Neural progenitor cell (in vitro differentiated cells): ENCODE results near the gene MATK. TPM values are rescaled to one million over a fixed set of nuclear protein-coding genes. Genes with fewer than 3 reads are reported as not detected.
A peak's percentile ranks its signal among the peaks of the same experiment; 100 is the strongest.

Experiments used
- DNase-seq: peaks from one replicate; pipeline ENCODE4 v3.0.0-alpha.2; 2016; ENCODE audit warnings: low spot score
- H2AFZ ChIP-seq: fragments of 200-600 bp; sonication (generic); replicated peaks from 2 replicates; pipeline ENCODE4 v1.6.1; 2016; ENCODE audit warnings: antibody characterized with exemption
- H3F3A ChIP-seq: fragments of 200-600 bp; sonication (generic); 2 replicates; pipeline ENCODE4 v1.6.1; 2016; ENCODE audit warnings: antibody characterized with exemption, low read depth
- H3K27ac ChIP-seq: fragments of 200-600 bp; sonication (generic); 2 replicates; pipeline ENCODE4 v1.5.1; 2016; ENCODE audit warnings: mild to moderate bottlenecking
- H3K27me3 ChIP-seq: fragments of 200-600 bp; sonication (generic); 2 replicates; pipeline ENCODE4 v1.6.1; 2016; ENCODE audit warnings: mild to moderate bottlenecking, moderate library complexity
- H3K36me3 ChIP-seq: fragments of 200-600 bp; sonication (generic); 2 replicates; pipeline ENCODE4 v1.5.1; 2016
- H3K4me1 ChIP-seq: fragments of 200-600 bp; sonication (generic); 2 replicates; pipeline ENCODE4 v1.6.1; 2016; ENCODE audit warnings: mixed run types
- H3K4me2 ChIP-seq: fragments of 200-600 bp; sonication (generic); 2 replicates; pipeline ENCODE4 v1.6.1; 2016
- H3K4me3 ChIP-seq: fragments of 200-600 bp; sonication (generic); 2 replicates; pipeline ENCODE4 v1.5.1; 2016
- H3K79me2 ChIP-seq: fragments of 200-600 bp; sonication (generic); 2 replicates; pipeline ENCODE4 v1.6.1; 2016; ENCODE audit warnings: low read depth
- H3K9ac ChIP-seq: fragments of 200-600 bp; sonication (generic); 2 replicates; pipeline ENCODE4 v1.6.1; 2016
- H3K9me3 ChIP-seq: fragments of 200-600 bp; sonication (generic); 2 replicates; pipeline ENCODE4 v1.5.1; 2016; ENCODE audit warnings: low read depth
- H4K20me1 ChIP-seq: fragments of 200-600 bp; sonication (generic); 2 replicates; pipeline ENCODE4 v1.6.1; 2016; ENCODE audit warnings: low read depth
- H3K27ac Mint-ChIP-seq: 3 replicates; pipeline ENCODE4 v1.8.0; 2021; ENCODE audit warnings: mixed read lengths
- H3K27me3 Mint-ChIP-seq: 2 replicates; pipeline ENCODE4 v1.8.0; 2022; ENCODE audit warnings: low read depth, mild to moderate bottlenecking, inconsistent platforms, moderate library complexity, mixed read lengths; ENCODE audit not compliant: insufficient read depth
- H3K36me3 Mint-ChIP-seq: 3 replicates; pipeline ENCODE4 v1.8.0; 2021; ENCODE audit warnings: mixed read lengths
- H3K4me1 Mint-ChIP-seq: 3 replicates; pipeline ENCODE4 v1.8.0; 2021; ENCODE audit warnings: mixed read lengths
- H3K4me3 Mint-ChIP-seq: 3 replicates; pipeline ENCODE4 v1.8.0; 2021; ENCODE audit warnings: mild to moderate bottlenecking, moderate library complexity, mixed read lengths
- H3K9me3 Mint-ChIP-seq: 3 replicates; pipeline ENCODE4 v1.8.0; 2020; ENCODE audit warnings: mixed read lengths
- CTCF ChIP-seq: fragments of 200-600 bp; sonication (generic); IDR thresholded peaks from 2 replicates; pipeline ENCODE4 v1.5.1; 2017; ENCODE audit warnings: antibody characterized with exemption, mild to moderate bottlenecking
- EZH2 ChIP-seq: fragments of 200-600 bp; sonication (generic); IDR thresholded peaks from 2 replicates; pipeline ENCODE4 v1.6.1; 2017; ENCODE audit warnings: antibody characterized with exemption, mild to moderate bottlenecking, moderate library complexity
- EZH2phosphoT487 ChIP-seq: fragments of 200-600 bp; sonication (generic); IDR thresholded peaks from 2 replicates; pipeline ENCODE4 v1.6.1; 2017; ENCODE audit warnings: antibody characterized with exemption
- total RNA-seq: library from RNA; depleted of rRNA; stranded (reverse); fragments of >200 nt; gene quantifications from 2 replicates; pipeline ENCODE4 v1.2.3, GENCODE V29; 2015; ENCODE audit warnings: low replicate concordance

The MATK gene
- total RNA-seq, 1 donor from 2014 or later = 2.4 TPM

GRCh38 chr19:3783660-3784584, 2.3 kb downstream of the MATK start:
- Mint-ChIP-seq H3K36me3 (no peaks in the 10 kb centered on the region), H3K9me3 (peaks cover 18% of the 10 kb centered on the region), H3K27ac (no peak overlapping the region), H3K4me3 (no peak overlapping the region), H3K27me3 (peaks cover 38% of the 10 kb centered on the region), H3K4me1 (peaks cover 3% of the 10 kb centered on the region)
- no peak overlapping the region for H3K27ac ChIP-seq
- no peak overlapping the region for H2AFZ ChIP-seq
- no peaks in the 10 kb centered on the region for H3K36me3 ChIP-seq
- H3K9ac ChIP-seq = no peak overlapping the region
- no peaks in the 10 kb centered on the region for H3K79me2 ChIP-seq
- peaks cover 3% of the 10 kb centered on the region for H3F3A ChIP-seq
- TF ChIP-seq CTCF = peak; percentile 48
- no peak for TF ChIP-seq EZH2
- peaks cover 51% of the 10 kb centered on the region for H3K27me3 ChIP-seq
- no peaks in the 10 kb centered on the region for H3K9me3 ChIP-seq
- H3K4me2 ChIP-seq = no peak overlapping the region
- peaks cover 6% of the 10 kb centered on the region for H4K20me1 ChIP-seq
- H3K4me1 ChIP-seq = peaks cover 6% of the 10 kb centered on the region
- DNase-seq = peak; percentile 60
- H3K4me3 ChIP-seq = no peak overlapping the region

DNA sequence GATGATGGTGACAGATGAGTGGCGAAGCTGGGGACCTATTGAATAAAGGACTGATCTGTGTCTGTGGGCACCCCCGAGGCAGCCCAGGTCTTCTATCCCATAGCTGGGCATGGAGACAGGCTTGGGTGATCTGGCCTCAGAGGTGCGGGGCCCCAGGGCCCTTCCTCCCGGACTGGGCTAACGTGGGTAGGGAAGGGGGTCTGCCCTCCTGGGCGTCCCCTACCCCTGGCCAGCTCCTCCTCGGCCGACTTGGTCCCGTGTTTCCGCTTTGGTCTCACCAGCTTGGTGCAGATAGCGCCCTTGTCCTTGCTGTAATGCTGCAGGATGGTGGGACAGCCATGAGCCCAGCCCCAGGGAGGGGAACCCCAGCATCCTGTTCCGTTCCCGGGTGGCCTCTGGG, 3.3 kb downstream of the MATK start:
- peaks cover 18% of the 10 kb centered on the region for H3K9me3 Mint-ChIP-seq
- Histone ChIP-seq H3K79me2 (no peaks in the 10 kb centered on the region), H4K20me1 (peaks cover 6% of the 10 kb centered on the region), H3K9ac (no peak overlapping the region), H3F3A (no peaks in the 10 kb centered on the region), H3K4me3 (no peak overlapping the region), H3K27ac (no peak overlapping the region), H3K9me3 (no peaks in the 10 kb centered on the region), H2AFZ (no peak overlapping the region), H3K4me1 (peaks cover 6% of the 10 kb centered on the region), H3K4me2 (no peak overlapping the region), H3K27me3 (peaks cover 46% of the 10 kb centered on the region), H3K36me3 (no peaks in the 10 kb centered on the region)
- peaks cover 37% of the 10 kb centered on the region for H3K27me3 Mint-ChIP-seq
- H3K4me1 Mint-ChIP-seq = peaks cover 3% of the 10 kb centered on the region
- peak; percentile 1 for DNase-seq
- no peak overlapping the region for H3K27ac Mint-ChIP-seq
- no peak overlapping the region for H3K4me3 Mint-ChIP-seq
- TF ChIP-seq CTCF = no peak
- TF ChIP-seq EZH2phosphoT487 = no peak
- TF ChIP-seq EZH2 = no peak
- H3K36me3 Mint-ChIP-seq = no peaks in the 10 kb centered on the region

- no peaks in the 10 kb centered on the region for H3K9me3 ChIP-seq
- no peak overlapping the region for H2AFZ ChIP-seq
- peaks cover 34% of the 10 kb centered on the region for H3K27me3 Mint-ChIP-seq
- H4K20me1 ChIP-seq = peaks cover 6% of the 10 kb centered on the region
- peaks cover 3% of the 10 kb centered on the region for H3K4me1 Mint-ChIP-seq
- no peaks in the 10 kb centered on the region for H3K36me3 Mint-ChIP-seq
- H3F3A ChIP-seq = no peaks in the 10 kb centered on the region
- H3K27ac ChIP-seq = no peak overlapping the region
- TF ChIP-seq CTCF (no peak), EZH2phosphoT487 (no peak), EZH2 (no peak)
- no peaks in the 10 kb centered on the region for H3K36me3 ChIP-seq
- no peak for DNase-seq
- peak overlapping the region; percentile 33 for H3K4me3 Mint-ChIP-seq
- peaks cover 18% of the 10 kb centered on the region for H3K9me3 Mint-ChIP-seq
- H3K79me2 ChIP-seq = no peaks in the 10 kb centered on the region
- no peak overlapping the region for H3K4me2 ChIP-seq
- no peak overlapping the region for H3K27ac Mint-ChIP-seq
- peaks cover 42% of the 10 kb centered on the region for H3K27me3 ChIP-seq
- no peak overlapping the region for H3K4me3 ChIP-seq
- H3K9ac ChIP-seq = no peak overlapping the region
- peaks cover 6% of the 10 kb centered on the region for H3K4me1 ChIP-seq
Measured at GRCh38 chr19:3782330-3782729, 3.9 kb downstream of the MATK start.
